Measurements from ENCODE around the gene TPD52L1.

DNA sequence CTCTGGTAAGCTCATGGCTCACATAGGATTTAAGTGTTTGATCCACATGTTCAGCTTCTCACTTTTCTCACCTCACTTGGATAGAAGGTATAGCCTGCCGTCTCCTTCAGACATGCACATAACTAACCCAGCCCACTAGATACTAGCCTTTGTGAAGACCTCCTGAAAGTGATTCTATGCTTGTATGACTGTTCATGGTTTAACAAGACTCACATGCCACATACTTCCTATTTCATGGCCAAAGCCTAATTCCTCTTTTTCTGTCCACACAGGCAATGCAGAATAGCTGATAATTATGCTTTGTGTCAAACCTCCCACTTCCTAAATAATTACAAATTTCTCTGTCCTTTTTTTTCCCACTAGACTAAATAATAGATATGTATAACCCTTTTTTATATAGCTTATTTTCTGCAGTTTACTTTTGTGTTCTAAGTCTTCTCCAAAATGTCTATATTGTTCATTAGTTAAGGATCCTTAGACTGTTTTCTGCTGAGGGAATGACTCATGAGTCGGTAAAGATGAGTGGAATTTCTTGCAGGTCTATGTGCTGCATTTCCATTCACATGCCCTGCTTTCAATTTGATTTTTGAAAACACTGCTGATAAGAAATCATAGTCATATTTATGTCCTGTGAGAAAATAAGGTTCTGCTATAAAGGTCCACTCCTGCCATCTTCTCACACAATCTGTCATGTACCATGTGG, 105.2 kb downstream of the TPD52L1 start:
- TF ChIP-seq CTCF (IDR thresholded peaks at IDR 0.05; ENCODE audit: low read depth, low read length) (no peak), EZH2phosphoT487 (IDR thresholded peaks at IDR 0.05; ENCODE audit: low read depth) (no peak)

Data from OCI-LY3 (cell line).